ENCODE data around the gene CYTH3. TPM values are rescaled to one million over a fixed set of nuclear protein-coding genes. Genes with fewer than 3 reads are reported as not detected.

The CYTH3 gene
- total RNA-seq, 1 donor from 2014 or later, result 24.9 TPM

GRCh38 chr7:6210621-6211372, 61.6 kb downstream of the CYTH3 start:
- no peaks in the 10 kb centered on the region for H3K36me3 ChIP-seq (ENCODE audit: control insufficient read depth, insufficient read depth, low read length)
- no peak for DNase-seq (ENCODE audit: low read depth)
- H3K27me3 ChIP-seq (ENCODE audit: control insufficient read depth, insufficient read depth, low read length), result no peaks in the 10 kb centered on the region
- H3K4me3 ChIP-seq (ENCODE audit: low read depth, low read length), result no peak overlapping the region
- TF ChIP-seq CTCF (IDR thresholded peaks at IDR 0.05; ENCODE audit: insufficient read depth, low read length, poor library complexity, severe bottlenecking), result no peak

- no peak for DNase-seq (ENCODE audit: low read depth)
- no peak for TF ChIP-seq CTCF (IDR thresholded peaks at IDR 0.05; ENCODE audit: insufficient read depth, low read length, poor library complexity, severe bottlenecking)
- H3K27me3 ChIP-seq (ENCODE audit: control insufficient read depth, insufficient read depth, low read length), result no peaks in the 10 kb centered on the region
- no peaks in the 10 kb centered on the region for H3K36me3 ChIP-seq (ENCODE audit: control insufficient read depth, insufficient read depth, low read length)
- H3K4me3 ChIP-seq (ENCODE audit: low read depth, low read length), result no peak overlapping the region
Measured at GRCh38 chr7:6209340-6209739, 63.1 kb downstream of the CYTH3 start.

DNA sequence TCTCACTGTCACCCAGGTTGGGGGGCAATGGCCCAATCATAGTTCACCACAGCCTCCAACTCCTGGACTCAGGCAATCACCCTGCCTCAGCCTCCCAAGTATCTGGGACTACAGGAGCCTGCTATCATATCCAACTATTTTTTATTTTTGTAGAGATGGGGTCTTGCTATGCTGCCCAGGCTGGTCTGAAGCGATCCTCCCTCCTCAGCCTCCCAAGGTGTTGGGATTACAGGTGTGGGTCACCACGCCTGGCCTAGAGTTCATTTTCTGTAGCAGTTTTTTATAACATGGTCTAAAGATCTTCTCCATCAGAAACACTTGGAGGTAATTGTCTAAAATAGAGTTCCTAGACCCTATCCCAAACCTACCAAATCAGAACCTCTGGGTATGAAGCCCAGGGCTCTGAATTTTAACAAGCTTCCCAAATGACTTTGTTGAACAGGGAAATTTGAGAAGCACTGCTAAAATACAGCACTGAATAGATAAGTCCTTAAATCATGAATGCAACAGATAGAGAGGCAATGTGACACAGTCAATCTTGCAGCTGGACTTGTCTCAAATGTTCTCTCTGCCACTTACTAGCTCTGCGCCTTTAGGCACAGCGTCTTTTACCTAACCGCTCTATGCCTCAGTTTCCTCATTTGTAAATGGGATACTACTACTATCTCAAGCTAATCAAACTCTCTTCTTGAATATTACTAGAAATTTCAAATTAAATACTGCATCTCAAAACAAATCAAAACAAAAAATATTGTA, 63.7 kb downstream of the CYTH3 start:
- H3K36me3 ChIP-seq (ENCODE audit: control insufficient read depth, insufficient read depth, low read length), result no peaks in the 10 kb centered on the region
- no peak for TF ChIP-seq CTCF (IDR thresholded peaks at IDR 0.05; ENCODE audit: insufficient read depth, low read length, poor library complexity, severe bottlenecking)
- no peak for DNase-seq (ENCODE audit: low read depth)
- no peaks in the 10 kb centered on the region for H3K27me3 ChIP-seq (ENCODE audit: control insufficient read depth, insufficient read depth, low read length)
- H3K4me3 ChIP-seq (ENCODE audit: low read depth, low read length), result no peak overlapping the region

- no peak for TF ChIP-seq CTCF (IDR thresholded peaks at IDR 0.05; ENCODE audit: insufficient read depth, low read length, poor library complexity, severe bottlenecking)
- H3K36me3 ChIP-seq (ENCODE audit: control insufficient read depth, insufficient read depth, low read length), result no peaks in the 10 kb centered on the region
- DNase-seq (ENCODE audit: low read depth), result no peak
- H3K4me3 ChIP-seq (ENCODE audit: low read depth, low read length), result no peak overlapping the region
- H3K27me3 ChIP-seq (ENCODE audit: control insufficient read depth, insufficient read depth, low read length), result no peaks in the 10 kb centered on the region
Measured at GRCh38 chr7:6205971-6206660, 66.3 kb downstream of the CYTH3 start.

- DNase-seq (ENCODE audit: low read depth), result no peak
- Histone ChIP-seq H3K36me3 (ENCODE audit: control insufficient read depth, insufficient read depth, low read length) (no peaks in the 10 kb centered on the region), H3K4me3 (ENCODE audit: low read depth, low read length) (no peak overlapping the region), H3K27me3 (ENCODE audit: control insufficient read depth, insufficient read depth, low read length) (no peaks in the 10 kb centered on the region)
- no peak for TF ChIP-seq CTCF (IDR thresholded peaks at IDR 0.05; ENCODE audit: insufficient read depth, low read length, poor library complexity, severe bottlenecking)
Measured at GRCh38 chr7:6203381-6203780, 69.0 kb downstream of the CYTH3 start.
